NCI-H2227 (cell line): ENCODE data around the gene FARS2.
A peak's percentile ranks its signal among the peaks of the same experiment; 100 is the strongest.

ENCODE experiments used
- DNase-seq: peaks from one replicate; lab custom pipeline; 2025; ENCODE audit not compliant: unreplicated experiment; lab: John Stamatoyannopoulos, UW

Gene FARS2

DNA sequence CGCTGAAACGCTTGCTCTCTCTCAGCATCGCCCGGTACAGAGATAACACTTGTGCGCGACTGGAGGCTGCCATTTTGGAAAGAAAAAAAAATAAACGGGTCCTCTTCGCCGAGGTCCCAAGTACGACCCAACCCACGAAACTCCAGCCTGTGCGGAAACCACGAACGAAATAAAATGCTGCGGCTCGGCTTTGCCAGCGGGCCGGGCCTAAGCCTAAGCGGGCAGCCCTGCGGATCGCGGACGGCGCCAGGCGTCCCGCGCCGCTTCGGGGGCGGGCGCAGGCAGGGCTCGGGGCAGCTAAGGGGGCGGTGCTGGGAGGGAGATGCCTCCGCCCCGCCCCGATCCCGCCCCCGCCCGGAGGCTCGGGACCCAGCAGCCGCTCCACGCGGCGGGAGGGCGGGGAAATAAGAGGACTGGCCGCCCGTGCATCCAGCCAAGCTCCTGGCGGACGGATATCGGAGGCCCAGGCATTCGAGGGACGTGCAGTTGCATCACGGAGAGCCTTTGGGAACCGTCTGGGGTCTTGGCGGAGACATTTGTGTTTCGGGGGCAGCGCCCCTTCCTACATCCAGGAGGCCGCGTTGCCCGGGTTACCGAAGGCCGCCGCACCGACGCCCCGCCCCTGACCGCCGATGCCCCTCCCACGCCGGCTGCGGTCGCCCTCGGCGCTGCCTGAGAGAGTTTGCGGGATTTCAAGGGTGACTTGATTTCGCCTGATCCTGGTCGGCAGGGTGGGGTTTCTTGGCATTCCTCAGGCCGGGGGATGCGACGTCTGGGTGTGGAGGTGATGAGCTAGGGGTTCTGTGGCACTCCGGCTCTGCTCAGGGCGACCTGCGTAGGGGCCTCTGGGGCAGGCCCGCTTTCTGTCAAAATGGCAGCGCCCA lies at the start of gene FARS2, which contains the start of gene LYRM4:
Gene FARS2, plus strand, starts transcription at position 853 of the 884 bp plus-strand sequence.
Gene LYRM4, minus strand, starts transcription at position 290 of the 884 bp plus-strand sequence. Its CDS starts 217 bp downstream, at position 73.
- peak; percentile 92 for DNase-seq

DNA sequence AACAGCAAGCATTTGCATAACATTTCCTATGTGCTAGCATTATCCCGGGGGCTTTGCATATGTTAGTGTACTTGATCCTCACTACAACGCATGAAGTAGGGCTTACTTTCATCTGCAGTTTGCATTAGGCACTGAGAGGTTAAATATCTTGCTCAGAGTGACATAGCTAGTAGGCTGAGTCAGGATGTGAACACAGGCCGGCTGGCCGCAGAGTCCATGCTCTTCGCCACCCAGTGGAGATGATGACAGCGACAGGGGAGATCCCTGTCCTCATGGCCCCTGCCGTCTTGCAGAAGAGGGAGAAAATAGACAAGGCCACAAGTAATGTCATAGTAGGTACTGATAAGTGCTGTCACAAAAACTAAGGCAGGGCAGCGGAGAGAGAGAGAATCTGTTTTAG lies 47.5 kb upstream of the FARS2 start:
- no peak for DNase-seq

DNA sequence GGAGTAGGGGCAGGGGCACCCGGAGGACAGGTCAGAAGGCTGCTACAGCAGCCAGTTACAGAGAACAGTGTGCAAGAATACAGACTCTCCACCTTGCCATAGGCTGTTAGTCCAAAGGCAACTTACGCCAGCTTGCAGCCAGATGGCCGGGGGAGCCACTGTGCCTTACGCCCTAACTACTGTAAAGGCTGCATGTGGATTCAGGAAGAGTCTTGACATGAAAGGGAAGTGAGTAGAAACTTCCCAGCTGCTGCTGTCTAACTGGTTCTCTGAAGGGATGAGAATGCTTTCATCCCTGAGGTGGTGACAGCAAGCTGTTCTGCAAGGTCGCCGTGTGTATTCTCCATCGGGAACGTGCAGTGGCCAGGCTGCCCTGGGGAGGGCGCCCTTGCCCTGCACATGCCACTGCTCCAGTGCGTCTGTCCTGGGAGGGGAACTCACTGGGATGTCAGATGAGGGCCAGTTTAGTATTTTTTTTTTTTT lies 46.7 kb upstream of the FARS2 start:
- peak; percentile 25 for DNase-seq

DNA sequence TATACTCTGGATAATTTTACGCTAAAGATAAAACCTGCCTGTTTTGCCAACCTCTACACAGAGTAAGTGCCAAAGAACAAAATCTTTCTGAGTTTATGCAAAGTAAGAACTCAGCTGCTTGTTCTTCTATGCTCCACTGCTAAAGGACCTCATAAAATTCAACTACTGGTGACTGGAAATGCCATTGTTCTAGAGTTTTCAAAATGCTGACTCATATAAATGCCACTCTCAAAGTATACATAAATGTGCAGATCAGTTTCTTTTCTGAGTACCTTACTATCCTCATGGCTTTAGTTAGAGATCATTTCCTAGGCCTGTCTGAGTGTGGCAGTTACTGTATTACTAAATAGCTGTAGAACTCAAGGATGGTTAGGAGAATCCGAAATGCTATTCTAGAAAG lies 46.2 kb upstream of the FARS2 start:
- DNase-seq, result no peak

DNA sequence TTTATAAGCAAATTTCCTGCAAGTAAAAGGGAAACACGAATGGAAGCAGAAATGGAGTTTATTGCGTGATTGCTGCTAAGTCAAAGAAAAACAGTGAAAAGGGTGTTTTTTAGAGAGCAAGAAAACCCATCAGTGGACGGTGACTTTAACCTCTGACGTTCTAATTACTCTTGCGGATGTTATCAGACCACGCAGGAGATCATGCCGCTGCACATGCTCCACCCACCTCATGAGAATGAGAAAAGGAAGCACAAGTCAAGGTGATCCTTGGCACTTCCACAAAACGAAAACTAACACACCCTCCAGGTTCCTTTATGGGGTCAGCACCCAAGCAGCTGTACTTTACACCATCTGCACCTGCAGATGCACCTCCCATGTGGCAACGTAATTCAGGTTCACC lies 45.5 kb upstream of the FARS2 start:
- no peak for DNase-seq

DNA sequence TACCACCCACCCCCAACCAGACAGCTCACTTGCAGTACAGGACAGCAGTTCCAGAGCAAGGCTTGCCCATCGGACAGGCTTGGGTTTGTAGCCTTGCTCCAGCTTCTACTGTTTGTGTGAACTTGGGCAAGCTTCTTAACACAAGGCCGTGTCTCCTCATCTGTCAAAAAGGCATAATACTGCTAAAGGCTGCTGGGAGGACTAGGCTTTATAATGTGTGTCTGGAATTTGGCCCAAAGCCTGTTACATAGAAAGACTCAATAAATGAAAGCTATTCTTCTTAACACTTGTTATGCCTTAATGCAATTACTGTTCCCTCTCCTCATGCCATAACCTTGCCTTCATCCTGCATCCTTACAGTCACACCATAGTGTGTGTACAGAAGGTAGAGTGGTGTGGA lies 44.0 kb upstream of the FARS2 start:
- DNase-seq, result no peak

DNA sequence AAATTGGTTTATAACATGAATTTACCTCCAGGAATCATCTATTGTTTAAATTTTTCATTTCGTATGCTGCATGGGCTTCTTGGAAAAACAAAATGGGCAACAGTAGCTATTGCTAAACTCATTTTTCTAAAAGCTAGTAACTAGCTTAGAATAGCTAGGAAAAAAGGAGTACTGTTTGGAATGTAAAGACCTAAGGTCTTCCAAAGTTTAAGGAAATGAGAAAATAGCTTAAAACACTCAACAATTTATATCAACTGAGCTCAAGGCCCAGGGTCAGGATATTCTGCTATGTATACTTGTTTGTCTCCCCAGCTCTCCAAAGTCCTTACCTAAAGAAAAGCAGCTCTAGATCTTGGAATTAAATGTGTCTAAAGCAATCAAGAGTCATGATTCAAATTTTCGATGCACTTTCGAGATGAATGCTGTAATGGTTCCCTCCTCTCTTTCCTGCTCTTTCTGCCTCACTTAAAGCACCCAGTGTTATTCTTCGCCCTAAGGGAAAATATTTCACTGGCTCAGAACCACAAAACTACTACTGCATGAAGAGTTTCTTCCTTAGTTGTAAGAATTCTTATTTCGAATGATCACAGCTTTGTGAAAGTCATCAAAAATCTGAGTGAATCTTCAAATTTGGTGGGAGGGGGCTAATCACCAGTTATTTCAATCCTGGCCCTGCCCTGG lies 42.2 kb upstream of the FARS2 start:
- DNase-seq, result no peak

DNA sequence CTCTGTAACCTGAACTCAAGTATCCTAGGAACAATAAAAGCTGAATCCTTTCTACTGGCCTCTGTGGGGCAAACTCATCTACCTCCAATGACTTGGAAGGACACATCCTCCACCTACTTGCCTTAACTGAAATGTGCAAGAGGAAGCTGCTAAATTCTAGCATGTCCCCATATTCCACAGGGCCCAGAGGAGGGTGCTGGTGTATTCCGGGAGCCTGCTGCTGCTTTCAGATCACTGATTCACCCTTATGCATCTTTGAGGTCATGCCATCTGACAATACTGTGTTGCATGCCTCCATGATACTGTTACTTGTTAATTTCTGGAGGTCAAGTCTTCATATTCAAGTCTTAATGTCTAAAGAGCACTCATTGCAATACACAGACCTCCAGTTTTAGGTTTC lies 40.9 kb upstream of the FARS2 start:
- no peak for DNase-seq

DNA sequence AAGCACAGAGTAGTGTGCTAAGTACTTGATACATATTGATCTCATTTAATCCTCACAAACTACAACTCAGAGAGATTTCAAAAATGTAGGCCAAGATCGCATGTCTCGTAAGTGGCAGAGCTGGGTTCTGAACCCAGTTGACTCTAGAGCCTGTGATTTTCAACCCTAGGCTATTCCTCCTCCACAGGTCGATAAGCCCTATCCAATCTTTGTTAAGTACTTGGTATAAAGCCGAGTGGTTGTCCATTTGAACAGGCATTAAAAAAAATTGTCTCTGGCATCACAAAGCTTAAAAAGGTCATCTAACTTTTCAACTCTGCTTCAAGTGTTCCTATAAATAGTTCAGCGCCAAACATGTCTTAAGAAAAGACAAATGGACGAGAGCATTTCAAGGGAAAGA lies 38.0 kb upstream of the FARS2 start:
- DNase-seq, result no peak

DNA sequence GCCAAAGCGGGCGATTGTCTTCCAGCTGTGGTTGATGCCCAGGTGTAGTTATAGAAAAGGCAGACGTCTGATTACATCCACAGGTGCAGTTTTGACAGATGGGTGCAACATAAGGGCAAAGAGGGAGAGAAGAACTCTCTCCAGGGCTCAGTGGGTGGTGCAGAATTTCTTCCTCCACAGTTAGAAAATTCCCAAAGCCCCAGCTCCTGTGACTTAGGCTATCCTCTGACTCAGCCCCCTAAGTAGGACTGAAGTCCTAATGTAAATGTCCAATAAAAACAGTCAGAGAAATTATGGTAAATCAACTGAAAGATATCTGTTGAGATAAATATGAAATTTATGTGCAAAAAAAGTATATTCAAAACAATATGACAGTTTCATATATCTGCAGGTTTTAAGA lies 32.0 kb upstream of the FARS2 start:
- no peak for DNase-seq

DNA sequence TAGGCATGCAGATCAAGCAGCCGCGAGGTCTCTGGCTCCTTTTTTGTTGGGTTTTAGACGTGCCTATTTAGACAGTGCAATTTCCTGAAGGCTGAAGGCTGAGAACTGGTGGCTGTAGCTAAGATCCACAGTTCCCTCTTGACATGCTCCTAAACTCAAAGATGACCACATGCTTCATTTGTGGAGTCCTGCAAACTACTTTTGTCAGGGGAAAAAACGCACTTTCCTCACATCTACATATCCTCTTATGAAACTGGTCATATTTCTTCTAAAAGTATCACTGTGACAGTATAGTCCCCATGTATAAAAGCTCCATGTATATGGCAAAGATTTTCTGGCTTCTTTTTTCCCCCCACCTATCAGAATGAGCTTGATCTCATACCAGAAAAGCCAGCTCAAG lies 31.2 kb upstream of the FARS2 start:
- no peak for DNase-seq

DNA sequence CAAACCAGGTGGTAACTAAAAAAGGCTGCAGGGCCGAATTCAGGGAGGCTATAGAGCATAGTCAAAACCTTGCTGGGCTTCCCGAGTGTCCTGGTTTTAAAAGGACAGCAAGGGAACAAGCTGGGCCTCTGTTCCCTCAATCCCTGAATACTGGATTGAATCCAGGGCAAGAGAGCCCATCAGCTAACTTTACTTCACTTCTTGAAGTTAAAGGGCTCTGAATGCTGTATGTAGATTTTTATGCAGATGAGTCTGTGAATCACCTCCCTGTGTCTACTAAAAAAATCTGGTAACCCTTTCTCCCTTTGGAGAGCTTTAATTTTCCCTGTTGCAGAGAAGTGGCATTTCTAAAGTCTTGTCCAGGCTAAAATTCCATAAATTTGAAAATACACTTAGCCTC lies 30.0 kb upstream of the FARS2 start:
- DNase-seq, result no peak

DNA sequence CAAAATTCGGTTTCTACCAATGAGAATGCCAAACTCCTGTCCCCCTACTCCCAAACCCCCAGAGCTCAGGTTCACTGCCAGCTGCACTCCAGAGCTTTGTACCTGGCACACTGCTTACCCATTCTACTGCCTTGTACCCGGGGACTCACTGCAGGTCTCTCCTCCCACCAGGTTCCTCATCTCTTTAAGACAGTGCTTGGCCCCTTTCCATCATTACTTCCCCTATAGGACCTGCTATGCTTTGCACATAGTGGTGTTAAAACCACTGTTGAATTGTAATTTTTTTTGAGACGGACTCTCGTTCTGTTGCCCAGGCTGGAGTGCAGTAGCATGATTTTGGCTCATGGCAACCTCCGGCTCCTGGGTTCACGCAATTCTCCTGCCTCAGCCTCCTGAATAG lies 26.4 kb upstream of the FARS2 start:
- no peak for DNase-seq

DNA sequence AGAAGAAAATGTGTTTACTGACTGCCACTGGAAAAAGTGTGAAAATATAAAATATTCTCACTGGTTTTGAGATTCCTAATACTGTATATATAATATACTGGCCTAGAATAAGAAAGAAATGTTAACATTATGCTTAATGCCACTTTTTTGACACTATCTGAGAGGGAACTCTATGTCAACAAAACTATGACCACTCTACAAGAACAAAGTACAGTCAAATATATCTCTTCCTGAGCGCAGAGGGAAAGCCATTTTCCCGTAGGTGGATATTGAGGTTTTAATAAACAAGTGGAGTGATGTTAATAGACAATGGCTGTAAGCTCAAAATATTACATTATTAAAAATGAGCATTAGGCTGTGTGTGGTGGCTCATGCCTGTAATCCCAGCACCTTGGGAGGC lies 25.5 kb upstream of the FARS2 start:
- no peak for DNase-seq

DNA sequence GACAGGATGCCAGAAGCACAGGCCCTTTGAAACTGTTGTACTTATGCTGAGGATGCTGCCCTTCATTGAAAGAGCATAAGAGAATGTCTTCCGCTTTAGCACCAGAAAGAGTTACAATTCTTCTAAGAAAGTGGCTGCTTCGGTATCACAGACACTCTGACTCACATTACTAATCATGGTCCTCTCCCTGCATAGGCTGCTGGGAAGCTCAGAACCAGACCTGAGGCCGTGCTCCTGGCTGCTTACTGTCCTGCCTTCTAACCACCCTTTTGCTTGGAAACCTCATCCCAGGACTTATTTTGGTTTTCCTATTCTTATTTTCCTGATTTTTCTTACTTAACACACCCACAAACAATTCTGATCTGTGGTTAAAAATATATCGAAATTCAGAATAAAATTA lies 23.5 kb upstream of the FARS2 start:
- no peak for DNase-seq

DNA sequence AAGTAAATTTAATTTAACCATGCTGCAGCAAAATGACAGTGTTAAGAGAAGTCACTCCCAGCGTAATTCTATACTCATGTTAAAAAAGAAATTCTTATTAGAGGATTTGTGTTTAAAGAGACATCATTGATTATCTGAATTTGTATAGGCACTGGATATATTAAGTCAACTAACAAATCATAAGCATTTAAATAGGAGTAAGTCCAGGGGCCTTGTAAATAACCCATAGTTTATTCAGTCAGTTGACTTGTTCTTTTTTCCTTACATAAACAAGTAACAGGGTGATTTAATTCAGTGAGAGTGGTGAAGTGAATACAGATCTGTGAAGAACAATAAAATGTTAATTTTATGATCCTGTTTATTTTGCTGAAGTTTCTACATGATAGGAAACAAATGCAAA lies 23.0 kb upstream of the FARS2 start:
- no peak for DNase-seq

DNA sequence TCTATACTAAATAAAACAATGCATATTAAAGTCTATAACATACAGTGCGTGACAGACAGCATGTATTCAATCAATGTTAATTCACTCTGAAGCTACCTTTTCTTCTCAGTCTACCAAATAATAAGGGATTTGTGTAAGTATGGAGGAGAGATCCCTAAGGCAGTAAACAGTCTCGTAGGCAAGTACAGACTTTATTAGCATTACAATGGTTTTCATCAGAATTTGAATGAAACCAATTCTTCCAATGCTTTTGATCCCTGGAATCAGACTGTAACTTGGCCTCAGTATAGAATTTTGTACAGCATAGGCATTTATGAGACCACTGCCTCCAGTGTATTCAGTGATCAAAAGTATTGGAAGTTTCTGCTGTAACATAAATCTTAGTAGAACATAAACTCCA lies 20.1 kb upstream of the FARS2 start:
- no peak for DNase-seq

DNA sequence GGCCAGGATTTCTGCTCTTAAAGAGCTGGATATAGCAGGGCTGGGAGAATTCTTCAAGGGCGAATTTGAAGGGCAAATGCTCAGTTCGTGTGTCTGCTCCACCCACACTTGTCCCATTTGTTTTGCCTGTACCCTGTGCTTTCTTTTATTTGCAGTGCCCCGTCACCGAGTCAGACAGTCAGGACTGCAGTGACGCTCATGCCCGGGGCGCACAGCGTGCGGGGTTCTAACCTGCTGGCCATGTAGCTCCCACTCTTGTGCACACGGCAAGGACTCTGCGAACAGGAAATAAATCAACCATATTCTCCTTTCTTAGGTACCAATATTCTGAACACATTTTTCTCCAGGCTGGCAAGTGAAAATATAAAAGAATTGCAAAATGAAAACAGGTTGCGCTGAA lies 18.2 kb upstream of the FARS2 start:
- no peak for DNase-seq

DNA sequence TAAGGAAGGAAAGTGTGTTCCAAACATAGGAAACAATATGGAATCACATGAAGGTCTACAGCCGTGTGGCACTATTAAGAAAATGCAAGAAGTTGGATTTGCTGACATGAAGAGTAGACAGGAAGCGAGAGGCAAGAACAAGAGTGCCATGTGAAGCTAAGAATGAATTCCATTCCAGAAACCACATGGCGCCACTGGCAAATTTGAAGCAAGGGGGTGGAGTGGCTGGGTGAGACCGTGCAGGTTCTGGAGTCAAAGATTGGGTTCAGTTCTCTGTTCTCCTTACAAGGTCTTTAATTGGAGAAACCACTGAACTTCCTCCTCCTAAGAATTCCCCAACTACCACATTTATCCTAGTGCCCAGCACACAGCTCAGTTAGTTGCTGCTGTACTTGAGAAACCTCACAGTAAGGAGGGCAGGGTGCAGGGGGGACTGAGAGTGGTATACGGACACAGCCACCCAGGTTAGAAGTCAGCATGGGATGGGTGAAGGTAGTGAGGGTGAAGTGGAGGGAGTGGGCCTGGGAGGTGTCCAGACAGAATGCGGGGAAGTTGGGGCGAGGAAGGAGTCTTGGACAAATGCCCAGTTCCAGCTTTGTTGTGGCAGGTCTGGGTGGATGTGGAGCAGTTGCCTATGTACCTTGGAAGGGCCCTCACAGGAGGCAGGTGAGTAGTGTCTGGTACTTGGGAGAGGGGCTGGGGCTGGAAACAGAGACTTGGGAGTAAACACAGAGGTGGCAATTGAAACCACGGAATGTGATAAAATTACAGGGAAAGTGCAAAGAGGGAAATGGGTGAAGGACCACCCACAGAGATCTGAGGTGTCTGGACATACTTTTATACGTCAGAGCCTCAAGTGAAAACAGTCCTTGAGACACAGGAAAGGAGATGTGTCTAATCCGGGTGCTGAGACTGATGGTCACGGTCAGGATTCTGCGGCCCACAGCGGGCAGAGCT lies 14.9 kb upstream of the FARS2 start:
- DNase-seq, result no peak

DNA sequence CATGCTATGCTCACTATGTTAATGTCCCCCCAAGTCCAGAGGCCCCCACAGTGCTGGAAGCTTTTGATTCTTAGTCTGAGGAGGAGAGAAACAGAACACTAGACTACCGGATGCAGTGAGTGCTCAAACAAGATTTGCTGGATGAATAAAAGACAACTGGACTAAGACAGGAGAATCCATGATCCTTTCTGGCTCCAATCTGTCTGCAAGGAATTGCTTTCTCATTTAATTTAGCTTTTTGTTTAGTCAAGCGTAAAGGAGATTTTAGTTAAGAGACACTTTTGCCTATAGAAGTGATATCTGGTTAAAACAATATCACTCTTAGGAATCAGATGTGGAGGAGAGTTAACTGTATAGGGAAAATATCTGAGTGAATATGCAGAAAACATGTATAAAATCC lies 14.1 kb upstream of the FARS2 start:
- DNase-seq, result no peak
